Measurements from ENCODE around the gene MXRA7.

MXRA7 gene

DNA sequence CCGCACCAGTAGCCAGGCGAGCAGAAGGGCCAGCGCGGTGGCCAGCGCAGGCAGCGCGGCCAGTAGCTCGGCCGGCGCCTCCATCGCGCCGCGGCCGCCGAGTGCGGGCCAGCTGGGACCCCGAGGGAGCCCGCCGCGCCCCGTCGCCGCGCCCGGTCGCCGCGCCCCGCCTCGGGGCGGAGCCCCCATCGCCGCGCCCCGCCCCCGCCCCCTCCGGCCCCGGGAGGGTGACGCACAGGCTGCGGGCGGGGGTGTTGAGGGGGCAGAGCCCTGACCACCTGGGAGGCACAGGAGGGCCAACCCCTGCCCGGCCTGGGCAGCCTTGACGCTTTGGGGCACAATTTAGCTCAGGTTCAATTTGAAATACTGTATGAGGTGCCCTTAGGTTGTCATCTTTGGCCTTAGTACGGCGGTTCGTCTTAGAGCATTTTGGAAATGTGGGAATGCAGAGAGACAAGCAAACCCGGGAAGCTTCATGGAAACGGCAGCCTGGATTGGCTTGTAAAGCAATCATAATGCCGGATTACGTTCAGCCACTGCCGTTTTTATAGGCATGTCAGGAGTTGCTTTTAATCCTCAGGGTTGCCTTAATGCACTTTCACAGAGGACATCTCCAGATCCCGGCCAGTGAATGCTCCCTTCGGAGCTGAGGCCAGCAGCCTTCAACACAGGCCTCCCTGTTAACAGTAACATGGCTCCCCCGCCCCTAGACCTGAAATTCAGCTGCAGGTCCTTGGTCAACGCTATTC is at the start of gene MXRA7 (continued):
- TF ChIP-seq ZNF18 (tag by site-specific recombination; IDR thresholded peaks at IDR 0.05) (no peak), ZNF521 (tag by site-specific recombination; IDR thresholded peaks at IDR 0.05) (no peak), ZNF48 (tag by site-specific recombination; IDR thresholded peaks at IDR 0.05) (no peak), ZNF791 (tag by site-specific recombination; IDR thresholded peaks at IDR 0.05) (no peak), ZNF302 (tag by site-specific recombination; IDR thresholded peaks at IDR 0.05; ENCODE audit: low read depth) (no peak), ZNF423 (tag by site-specific recombination; IDR thresholded peaks at IDR 0.05) (0 out of 2 replicates have a peak, but pooled peaks have one; percentile 8), ZNF670 (tag by site-specific recombination; IDR thresholded peaks at IDR 0.05; ENCODE audit: low read depth) (no peak), BCL11A (tag by site-specific recombination; IDR thresholded peaks at IDR 0.05; ENCODE audit: low read depth) (peak; percentile 31; the same call in 1 of the 2 replicates), ZNF549 (tag by site-specific recombination; IDR thresholded peaks at IDR 0.05) (no peak), ZNF223 (tag by site-specific recombination; IDR thresholded peaks at IDR 0.05) (no peak), GLIS2 (tag by site-specific recombination; IDR thresholded peaks at IDR 0.05) (peak; percentile 94), ZFP69B (tag by site-specific recombination; IDR thresholded peaks at IDR 0.05) (no peak), TRIM28 (IDR thresholded peaks at IDR 0.05; ENCODE audit: borderline replicate concordance, low read length) (0 out of 2 replicates have a peak, but pooled peaks have one; percentile 44), ZNF701 (tag by site-specific recombination; IDR thresholded peaks at IDR 0.05) (no peak), KLF16 (tag by site-specific recombination; IDR thresholded peaks at IDR 0.05) (peak; percentile 62; the same call in 1 of the 2 replicates), ZIC2 (tag by site-specific recombination; IDR thresholded peaks at IDR 0.05) (no peak; the same call in none of the 2 replicates), ZSCAN30 (tag by site-specific recombination; IDR thresholded peaks at IDR 0.05) (peak; percentile 94), ZNF558 (tag by site-specific recombination; IDR thresholded peaks at IDR 0.05) (no peak), KLF1 (tag by site-specific recombination; IDR thresholded peaks at IDR 0.05) (peak; percentile 63; the same call in 1 of the 2 replicates), ZNF555 (tag by site-specific recombination; conservative IDR thresholded peaks at IDR 0.05) (no peak), ZNF175 (tag by site-specific recombination; IDR thresholded peaks at IDR 0.05) (no peak), BCL6B (tag by site-specific recombination; IDR thresholded peaks at IDR 0.05) (no peak), HOXC10 (CRISPR knock-in tag; IDR thresholded peaks at IDR 0.05) (no peak), ZNF324 (tag by site-specific recombination; IDR thresholded peaks at IDR 0.05) (peak; percentile 65; the same call in 1 of the 2 replicates), IKZF3 (tag by site-specific recombination; IDR thresholded peaks at IDR 0.05) (peak; percentile 76), ZNF202 (tag by site-specific recombination; IDR thresholded peaks at IDR 0.05; ENCODE audit: borderline replicate concordance) (no peak), ZNF510 (tag by site-specific recombination; IDR thresholded peaks at IDR 0.05; ENCODE audit: insufficient replicate concordance) (no peak), ZNF596 (tag by site-specific recombination; IDR thresholded peaks at IDR 0.05) (no peak; the same call in 1 of the 2 replicates)
- TF ChIP-seq, protein P1, sequence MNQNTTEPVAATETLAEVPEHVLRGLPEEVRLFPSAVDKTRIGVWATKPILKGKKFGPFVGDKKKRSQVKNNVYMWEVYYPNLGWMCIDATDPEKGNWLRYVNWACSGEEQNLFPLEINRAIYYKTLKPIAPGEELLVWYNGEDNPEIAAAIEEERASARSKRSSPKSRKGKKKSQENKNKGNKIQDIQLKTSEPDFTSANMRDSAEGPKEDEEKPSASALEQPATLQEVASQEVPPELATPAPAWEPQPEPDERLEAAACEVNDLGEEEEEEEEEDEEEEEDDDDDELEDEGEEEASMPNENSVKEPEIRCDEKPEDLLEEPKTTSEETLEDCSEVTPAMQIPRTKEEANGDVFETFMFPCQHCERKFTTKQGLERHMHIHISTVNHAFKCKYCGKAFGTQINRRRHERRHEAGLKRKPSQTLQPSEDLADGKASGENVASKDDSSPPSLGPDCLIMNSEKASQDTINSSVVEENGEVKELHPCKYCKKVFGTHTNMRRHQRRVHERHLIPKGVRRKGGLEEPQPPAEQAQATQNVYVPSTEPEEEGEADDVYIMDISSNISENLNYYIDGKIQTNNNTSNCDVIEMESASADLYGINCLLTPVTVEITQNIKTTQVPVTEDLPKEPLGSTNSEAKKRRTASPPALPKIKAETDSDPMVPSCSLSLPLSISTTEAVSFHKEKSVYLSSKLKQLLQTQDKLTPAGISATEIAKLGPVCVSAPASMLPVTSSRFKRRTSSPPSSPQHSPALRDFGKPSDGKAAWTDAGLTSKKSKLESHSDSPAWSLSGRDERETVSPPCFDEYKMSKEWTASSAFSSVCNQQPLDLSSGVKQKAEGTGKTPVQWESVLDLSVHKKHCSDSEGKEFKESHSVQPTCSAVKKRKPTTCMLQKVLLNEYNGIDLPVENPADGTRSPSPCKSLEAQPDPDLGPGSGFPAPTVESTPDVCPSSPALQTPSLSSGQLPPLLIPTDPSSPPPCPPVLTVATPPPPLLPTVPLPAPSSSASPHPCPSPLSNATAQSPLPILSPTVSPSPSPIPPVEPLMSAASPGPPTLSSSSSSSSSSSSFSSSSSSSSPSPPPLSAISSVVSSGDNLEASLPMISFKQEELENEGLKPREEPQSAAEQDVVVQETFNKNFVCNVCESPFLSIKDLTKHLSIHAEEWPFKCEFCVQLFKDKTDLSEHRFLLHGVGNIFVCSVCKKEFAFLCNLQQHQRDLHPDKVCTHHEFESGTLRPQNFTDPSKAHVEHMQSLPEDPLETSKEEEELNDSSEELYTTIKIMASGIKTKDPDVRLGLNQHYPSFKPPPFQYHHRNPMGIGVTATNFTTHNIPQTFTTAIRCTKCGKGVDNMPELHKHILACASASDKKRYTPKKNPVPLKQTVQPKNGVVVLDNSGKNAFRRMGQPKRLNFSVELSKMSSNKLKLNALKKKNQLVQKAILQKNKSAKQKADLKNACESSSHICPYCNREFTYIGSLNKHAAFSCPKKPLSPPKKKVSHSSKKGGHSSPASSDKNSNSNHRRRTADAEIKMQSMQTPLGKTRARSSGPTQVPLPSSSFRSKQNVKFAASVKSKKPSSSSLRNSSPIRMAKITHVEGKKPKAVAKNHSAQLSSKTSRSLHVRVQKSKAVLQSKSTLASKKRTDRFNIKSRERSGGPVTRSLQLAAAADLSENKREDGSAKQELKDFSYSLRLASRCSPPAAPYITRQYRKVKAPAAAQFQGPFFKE (tag by site-specific recombination; IDR thresholded peaks at IDR 0.05; ENCODE audit: borderline replicate concordance), result no peak
- TF ChIP-seq, protein P2, sequence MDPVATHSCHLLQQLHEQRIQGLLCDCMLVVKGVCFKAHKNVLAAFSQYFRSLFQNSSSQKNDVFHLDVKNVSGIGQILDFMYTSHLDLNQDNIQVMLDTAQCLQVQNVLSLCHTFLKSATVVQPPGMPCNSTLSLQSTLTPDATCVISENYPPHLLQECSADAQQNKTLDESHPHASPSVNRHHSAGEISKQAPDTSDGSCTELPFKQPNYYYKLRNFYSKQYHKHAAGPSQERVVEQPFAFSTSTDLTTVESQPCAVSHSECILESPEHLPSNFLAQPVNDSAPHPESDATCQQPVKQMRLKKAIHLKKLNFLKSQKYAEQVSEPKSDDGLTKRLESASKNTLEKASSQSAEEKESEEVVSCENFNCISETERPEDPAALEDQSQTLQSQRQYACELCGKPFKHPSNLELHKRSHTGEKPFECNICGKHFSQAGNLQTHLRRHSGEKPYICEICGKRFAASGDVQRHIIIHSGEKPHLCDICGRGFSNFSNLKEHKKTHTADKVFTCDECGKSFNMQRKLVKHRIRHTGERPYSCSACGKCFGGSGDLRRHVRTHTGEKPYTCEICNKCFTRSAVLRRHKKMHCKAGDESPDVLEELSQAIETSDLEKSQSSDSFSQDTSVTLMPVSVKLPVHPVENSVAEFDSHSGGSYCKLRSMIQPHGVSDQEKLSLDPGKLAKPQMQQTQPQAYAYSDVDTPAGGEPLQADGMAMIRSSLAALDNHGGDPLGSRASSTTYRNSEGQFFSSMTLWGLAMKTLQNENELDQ (tag by site-specific recombination; IDR thresholded peaks at IDR 0.05; ENCODE audit: low read depth), result no peak

Data from HEK293 (cell line).